Urothelium cell line (cell line): Measurements from ENCODE around the gene ZNF407.
"Not testable (repeated sequence)": the region's sequence is repeated elsewhere in the genome, so short reads cannot be mapped to it uniquely, and the experiment has no call there.

Experiments used
- DNase-seq: peaks from one replicate; pipeline ENCODE4 v3.0.0; 2011; ENCODE audit warnings: low spot score, mixed read lengths
- FAIRE-seq: peaks from 2 replicates; lab custom pipeline; 2011; peaks lifted over from hg19 to GRCh38; lab: Jason Lieb, UNC

The ZNF407 gene

GRCh38 chr18:74597662-74598349 is at the start of gene ZNF407:
ZNF407 (plus strand) TSS chr18:74597870; CDS start chr18:74631020, 33,150 bp downstream.
- FAIRE-seq: peak; percentile 69
- peak; percentile 91 for DNase-seq

- FAIRE-seq (no peak), DNase-seq (no peak)
Observed at GRCh38 chr18:74549591-74550104, 48.0 kb upstream of the ZNF407 start.

DNA sequence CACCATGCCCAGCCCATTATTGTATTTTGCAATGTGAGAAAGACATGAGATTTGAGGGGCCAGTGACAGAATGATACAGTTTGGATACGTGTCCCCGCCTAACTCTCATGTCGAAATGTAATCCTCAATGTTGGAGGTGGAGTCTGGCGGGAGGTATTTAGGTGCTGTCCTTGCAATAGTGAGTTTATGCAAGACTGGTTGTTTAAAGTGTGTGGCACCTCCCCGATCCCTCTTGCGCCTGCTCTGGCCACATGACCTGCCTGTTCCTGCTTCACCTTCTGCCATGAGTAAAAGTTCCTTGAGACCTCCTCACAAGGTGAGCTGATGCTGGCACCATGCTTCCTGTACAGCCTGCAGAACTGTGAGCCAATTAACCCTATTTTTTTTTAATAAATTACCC is 46.8 kb upstream of the ZNF407 start:
- FAIRE-seq (no peak), DNase-seq (no peak)

DNA sequence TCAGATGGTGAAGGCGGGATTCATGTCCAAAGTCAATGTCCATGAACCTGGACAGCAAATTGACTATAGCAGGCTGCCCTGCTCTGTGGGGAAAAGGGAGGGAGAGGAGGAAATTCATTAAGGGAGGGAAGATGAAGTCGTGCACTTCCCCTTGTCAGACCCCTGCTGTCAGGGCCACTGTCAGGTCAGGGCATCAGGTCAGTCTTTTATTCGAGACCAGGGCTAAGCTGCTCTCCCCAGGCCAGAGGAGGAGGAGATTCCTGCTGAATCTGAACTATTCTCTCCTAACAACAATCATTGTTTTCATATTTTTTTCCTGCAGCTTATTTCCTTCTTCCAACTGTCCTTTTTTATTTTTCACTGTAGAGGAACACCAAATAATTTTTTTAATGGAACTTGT is 46.2 kb upstream of the ZNF407 start:
- DNase-seq (no peak), FAIRE-seq (no peak)

DNA sequence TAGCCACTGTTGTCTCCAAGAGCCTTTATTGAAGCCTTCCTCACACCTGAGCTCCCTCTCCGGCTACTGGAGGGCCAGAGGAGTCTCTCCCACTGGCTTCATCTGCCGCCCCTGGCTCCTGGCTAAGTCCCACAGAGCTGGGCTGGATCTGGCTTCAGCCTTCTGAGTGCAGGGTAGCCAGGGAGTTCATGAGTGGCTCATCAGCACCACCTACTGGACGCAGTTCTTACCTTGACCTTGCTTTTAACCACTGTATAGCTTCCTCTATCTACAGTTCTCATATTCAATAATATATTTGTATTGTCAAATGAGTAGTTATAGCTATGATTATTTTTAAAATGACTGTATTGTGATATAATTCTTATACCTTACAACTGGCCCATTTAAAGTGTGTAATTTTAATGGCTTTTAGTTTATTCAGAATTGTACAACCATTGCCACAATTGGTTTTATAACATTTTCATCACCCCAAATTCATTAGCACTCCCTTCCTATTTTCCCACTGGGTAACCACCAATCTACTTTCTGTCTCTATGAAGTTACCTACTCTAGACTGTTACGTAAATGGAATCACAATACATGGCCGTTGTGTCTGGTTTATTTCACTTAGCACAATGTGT is 45.6 kb upstream of the ZNF407 start:
- no peak for FAIRE-seq
- DNase-seq: peak; percentile 77

DNA sequence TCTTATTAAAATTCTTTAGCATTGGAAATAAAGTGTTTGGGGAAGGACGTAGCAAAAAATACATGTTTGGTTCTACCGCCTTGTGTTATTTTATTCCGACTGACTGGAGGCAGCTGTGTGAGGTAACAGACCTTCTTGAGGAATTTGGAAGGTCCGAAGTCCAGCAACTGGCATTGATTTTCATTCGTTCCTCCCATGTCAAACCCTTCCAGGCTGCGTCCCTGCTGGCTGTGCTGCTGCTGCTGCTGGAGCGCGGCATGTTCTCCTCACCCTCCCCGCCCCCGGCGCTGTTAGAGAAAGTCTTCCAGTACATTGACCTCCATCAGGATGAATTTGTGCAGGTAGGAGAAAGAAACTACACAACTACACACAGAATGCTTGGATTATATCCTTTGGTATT is 41.5 kb upstream of the ZNF407 start:
- FAIRE-seq: no peak
- no peak for DNase-seq

DNA sequence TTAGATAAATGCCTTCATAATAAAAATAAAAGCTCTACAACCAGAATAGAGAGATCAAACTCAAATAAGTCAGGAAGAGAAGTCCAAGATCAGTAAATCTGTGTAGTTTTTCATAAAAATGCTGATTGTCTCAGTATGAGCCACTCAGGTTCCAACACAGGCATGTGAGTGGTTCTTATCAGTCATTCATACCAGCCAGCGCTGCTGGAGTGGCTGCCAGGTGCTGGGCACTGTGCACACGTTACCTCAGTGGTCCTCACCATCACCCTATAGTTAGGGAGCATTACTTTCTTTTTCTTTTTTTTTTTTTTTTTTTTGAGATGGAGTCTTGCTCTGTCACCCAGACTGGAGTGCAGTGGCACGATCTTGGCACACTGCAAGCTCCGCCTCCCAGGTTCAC is 39.6 kb upstream of the ZNF407 start:
- FAIRE-seq (no peak), DNase-seq (no peak)

DNA sequence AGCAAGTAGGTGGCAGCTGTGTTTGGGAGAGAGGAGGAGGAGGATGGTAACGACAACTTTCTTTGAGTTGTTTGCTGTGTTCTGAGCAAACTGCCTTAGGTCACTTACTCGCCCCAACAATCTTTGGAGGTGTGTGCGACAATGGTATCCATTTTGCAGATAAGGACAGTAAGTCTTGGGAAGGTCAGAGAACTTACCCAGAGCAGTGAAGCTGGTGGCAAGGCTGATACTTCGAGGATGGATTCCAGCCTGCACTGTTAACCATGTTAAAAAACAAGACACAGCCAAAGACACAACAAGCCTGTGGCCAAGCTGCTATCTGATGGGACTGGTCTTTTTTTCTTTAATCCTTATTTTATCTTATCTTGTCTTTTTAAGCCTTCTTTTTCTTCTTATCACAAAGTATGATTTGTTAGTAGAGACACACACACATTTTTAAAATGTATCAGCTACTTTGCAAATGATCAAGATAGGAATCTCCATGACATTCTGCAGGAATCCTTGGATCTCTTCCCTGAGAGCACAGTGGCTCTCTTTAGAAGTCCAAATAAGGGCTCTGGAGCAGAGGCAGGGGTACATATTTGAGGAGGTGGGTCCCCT is 35.4 kb upstream of the ZNF407 start:
- no peak for FAIRE-seq
- DNase-seq: no peak

GRCh38 chr18:74562775-74563174 is 34.9 kb upstream of the ZNF407 start:
- no peak for FAIRE-seq

DNA sequence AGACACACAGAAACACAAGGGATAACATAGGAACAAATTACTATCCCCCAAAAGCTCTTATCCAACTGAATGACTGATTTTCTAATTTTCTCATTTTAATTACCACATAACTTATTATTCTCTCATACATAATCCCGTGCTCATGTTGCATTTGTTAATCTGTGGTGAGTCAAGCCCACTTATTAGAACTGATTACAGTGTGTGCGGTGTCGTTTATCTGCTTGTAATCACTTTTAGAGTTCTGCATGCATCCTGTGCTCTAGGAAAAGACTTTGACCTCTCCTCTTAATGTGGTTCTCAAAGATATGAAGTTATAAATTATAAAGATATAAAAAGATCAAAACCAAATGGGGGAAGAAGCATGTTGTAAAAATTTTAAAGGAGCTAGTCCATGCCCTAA is 33.7 kb upstream of the ZNF407 start:
- DNase-seq (no peak), FAIRE-seq (no peak)

More at GRCh38 chr18:74562775-74563174, 34.9 kb upstream of the ZNF407 start:
- no peak for DNase-seq

- not testable (repeated sequence) for FAIRE-seq
Observed at GRCh38 chr18:74565164-74565563, 32.5 kb upstream of the ZNF407 start.

DNA sequence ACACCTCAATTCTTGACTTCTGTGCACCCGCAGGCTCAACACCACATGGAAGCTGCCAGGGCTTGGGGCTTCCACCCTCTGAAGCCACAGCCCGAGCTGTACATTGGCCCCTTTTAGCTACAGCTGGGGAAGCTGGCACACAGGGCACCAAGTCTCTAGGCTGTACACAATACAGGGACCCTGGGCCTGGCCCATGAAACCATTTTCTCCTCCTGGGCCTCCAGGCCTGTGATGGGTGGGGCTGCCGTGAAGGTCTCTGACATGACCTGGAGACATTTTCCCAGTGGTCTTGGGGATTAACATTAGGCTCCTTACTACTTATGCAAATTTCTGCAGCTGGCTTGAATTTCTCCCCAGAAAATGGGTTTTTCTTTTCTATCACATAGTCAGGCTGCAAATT is 31.7 kb upstream of the ZNF407 start:
- not testable (repeated sequence) for FAIRE-seq

More at GRCh38 chr18:74565164-74565563, 32.5 kb upstream of the ZNF407 start:
- not testable (repeated sequence) for DNase-seq

DNA sequence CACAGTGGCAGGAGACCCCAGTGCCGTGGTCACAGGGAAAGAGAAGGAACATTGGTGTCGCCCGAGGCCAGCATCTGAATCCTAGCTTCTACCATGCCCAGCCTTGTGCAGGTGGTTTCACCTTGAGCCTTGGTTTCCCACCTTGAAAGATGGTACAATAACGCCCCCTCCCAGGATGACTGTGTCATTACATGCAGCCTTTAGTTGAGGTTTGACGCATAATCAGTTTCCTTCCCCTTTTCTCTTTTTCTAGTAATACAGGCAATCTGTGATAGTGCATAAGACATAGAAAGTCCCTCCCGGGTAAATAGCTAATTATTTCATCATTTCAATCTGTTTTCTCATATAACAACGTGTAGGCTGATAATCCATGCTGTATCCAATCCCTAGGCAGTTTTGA is 29.8 kb upstream of the ZNF407 start:
- DNase-seq (no peak), FAIRE-seq (no peak)

More for the DNA sequence above, 31.7 kb upstream of the ZNF407 start:
- not testable (repeated sequence) for DNase-seq

- FAIRE-seq: no peak
- DNase-seq: no peak
Observed at GRCh38 chr18:74569401-74569800, 28.3 kb upstream of the ZNF407 start.

GRCh38 chr18:74570266-74570665 is 27.4 kb upstream of the ZNF407 start:
- DNase-seq: no peak
- FAIRE-seq: no peak

DNA sequence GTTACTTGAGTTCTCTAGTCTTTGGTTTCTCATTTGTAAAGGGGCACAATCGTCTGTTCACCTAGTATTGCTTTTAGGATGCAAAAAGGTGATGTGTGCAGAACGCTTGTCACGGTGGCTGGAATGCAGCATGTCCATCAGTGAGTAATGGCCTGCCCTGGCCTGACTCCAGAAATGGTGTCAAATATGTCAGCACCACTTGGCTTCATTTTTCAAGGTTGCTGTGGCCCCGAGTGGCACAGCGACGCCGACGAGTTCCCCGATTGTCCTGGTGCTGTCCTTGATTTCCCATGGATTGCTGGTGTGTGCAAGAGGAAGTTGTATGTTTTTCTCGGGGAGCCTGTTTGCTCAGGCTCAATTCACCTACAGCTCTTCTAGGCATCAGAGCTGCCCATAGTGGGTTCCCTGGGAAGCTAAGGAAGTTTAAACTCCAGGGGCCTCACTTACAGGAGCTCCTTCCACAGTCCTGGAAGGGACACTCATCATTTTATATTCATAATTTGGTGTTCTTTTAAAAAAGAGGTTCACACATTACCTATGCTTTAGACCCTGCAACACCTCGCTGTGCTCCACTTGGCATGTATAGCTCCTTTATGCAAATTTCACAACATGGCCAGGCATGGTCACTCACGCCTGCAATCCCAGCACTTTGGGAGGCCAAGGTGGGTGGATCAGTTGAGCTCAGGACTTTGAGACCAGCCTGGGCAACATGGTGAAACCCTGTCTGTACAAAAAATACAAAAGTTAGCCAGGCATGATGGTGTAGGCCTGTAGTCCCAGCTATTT is 25.6 kb upstream of the ZNF407 start:
- FAIRE-seq: no peak
- no peak for DNase-seq

DNA sequence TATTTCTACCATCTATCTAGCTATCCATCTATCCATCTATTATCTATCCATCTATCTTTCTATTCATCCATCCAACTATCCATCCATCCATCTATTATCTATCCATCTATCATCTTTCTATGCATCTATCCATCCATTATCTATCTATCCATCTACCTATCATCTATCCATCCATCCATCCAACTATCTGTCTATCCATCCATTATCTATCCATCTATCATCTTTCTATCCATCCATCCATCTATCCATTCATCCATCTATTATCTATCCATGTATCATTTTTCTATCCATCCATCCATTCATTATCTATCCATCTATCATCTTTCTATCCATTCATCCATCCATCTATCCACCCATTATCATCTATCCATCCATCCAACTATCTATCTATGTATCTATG is 24.6 kb upstream of the ZNF407 start:
- DNase-seq (no peak), FAIRE-seq (no peak)

GRCh38 chr18:74574916-74575315 is 22.8 kb upstream of the ZNF407 start:
- FAIRE-seq: no peak

DNA sequence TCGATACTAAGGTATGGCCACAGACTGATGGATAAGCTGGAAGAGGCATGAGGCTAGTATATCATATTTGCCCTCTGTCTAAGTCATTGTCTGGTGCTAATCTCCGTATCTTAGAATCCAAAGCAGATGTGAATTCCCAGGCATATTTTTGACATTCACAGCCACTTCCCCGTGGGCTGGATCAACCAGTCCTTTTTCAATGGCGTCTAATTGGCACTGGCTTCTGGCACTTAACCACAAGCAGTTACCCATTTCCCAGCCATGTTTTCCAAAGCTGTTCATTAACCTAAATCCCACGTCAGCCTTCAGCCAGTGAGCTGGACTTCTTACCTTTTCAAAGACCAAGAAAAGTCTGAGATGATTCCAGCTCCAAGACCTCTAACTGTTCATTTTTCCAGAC is 20.7 kb upstream of the ZNF407 start:
- DNase-seq (no peak), FAIRE-seq (no peak)

More at GRCh38 chr18:74574916-74575315, 22.8 kb upstream of the ZNF407 start:
- DNase-seq: no peak

DNA sequence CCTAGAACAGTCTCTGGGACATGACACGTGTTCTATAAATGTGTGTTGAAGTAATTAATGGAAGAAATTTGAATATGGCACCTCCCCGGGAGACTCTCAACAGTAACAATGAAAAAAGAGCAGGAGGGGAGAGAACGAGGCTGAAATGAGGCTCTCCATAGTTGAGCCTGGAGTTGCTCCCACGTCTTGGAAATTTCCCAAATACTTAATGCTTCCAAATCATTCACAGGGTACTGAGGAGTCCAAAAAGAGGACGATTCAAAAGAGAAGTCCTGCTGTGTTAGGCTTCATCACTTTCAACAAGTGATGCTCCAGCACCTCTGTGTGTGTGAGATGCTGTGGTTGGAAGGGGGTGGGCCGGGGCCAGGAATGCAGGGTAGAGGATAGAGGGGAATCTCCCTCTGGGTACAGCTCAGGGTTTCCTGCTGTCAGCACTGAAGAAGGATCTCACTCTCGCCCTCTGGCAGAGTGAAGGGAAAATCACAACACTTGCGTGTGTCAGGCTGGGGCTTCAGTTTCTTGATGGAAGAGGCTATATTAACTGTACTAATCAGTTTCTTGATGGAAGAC is 18.1 kb upstream of the ZNF407 start:
- FAIRE-seq (no peak), DNase-seq (no peak)

DNA sequence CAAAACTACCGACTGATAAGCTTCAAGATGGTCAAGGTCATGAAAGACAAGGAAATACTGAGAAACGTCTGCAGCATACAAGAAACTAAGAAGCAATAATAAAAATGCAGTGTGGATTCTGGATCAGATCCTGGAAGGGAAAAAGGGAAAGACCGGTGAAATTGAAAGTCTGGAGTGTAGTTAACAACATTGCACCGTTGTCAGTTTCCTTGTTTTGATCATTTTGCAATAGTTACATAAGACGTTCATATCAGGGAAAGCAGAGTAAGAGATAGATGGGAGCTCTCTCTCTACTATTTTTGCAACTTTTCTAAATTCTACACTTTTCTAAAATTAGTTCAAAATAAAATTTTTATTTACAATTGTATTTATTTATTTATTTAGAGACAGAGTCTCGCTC is 15.0 kb upstream of the ZNF407 start:
- FAIRE-seq: no peak
- no peak for DNase-seq
